HCEC 1CT (cell line): Measurements from ENCODE around the gene INHBA.

Source experiments
- DNase-seq: peaks from one replicate; pipeline ENCODE4 v3.0.0-alpha.2; 2017

The INHBA gene

DNA sequence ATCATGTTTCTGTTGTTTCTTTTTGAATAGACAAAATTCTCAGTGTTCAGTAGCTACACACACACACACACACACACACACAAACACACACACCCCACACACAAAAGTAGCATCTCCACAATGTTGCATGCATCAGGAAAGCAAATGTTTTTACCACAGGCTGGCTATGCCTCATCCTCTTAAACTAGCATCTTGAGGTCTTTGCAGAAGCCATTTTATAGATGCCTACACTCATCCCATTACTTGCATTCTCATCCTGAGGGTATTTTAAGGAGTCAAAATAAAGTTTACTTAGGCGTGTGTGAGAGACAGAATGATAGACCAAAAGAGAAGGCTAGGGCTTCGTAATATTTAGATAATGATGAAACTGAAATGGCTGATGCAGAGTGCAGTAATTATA lies 7.9 kb upstream of the INHBA start:
- no peak for DNase-seq

DNA sequence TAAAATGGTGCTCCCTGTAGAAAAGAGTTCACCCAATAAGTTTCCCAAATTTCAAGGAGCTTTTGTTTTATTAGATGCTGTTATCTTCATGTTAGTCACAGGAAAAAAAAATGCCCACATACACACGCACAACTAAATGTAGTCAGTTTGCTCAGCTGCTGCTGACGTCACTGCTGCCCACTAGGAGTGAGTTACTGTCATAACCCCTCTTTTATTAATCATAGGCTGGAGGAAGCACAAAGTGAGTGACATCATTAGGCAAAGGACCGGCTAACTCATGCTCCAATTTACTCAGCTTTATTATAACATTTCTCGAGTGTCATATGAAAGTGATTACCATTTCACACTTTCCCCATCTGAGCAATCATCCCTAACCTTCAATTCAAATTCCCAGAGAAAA lies 6.7 kb upstream of the INHBA start:
- DNase-seq, result peak; percentile 85

- peak; percentile 66 for DNase-seq
These were observed 5.9 kb upstream of the INHBA start for GRCh38 chr7:41708581-41709358.

DNA sequence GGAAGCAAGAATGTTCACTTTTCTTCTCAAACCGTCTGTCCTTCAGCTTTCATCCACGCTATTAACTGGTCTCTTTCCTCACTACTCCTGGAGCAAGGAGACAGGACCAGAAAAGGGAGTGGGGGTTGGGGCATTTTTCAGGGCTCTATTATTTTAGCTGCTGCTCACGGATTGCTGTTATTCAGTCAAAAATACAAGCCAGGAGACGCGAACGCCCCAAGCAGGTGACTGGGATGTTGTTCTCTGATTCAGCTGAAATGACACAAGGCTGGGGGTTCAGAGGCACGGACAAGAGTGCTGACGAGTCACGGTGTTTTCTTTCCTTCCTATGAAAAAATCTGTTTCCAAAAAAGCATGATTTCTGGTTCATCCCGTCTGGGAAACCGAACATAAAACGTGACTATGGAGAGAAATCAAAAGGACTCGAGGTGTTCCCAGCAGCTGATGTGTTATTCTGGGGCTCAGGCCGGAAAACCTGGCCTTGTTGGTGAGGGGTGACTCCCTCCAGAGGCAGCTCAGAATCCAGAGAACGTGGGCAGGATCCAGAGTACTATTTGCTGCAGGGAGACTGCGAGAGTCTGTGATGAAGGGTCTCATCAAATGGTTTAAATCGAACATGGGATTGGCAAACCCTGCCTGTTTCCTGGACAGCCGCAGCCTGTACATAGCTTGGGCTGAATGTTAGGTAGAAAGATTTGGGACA lies 3.5 kb upstream of the INHBA start:
- no peak for DNase-seq

DNA sequence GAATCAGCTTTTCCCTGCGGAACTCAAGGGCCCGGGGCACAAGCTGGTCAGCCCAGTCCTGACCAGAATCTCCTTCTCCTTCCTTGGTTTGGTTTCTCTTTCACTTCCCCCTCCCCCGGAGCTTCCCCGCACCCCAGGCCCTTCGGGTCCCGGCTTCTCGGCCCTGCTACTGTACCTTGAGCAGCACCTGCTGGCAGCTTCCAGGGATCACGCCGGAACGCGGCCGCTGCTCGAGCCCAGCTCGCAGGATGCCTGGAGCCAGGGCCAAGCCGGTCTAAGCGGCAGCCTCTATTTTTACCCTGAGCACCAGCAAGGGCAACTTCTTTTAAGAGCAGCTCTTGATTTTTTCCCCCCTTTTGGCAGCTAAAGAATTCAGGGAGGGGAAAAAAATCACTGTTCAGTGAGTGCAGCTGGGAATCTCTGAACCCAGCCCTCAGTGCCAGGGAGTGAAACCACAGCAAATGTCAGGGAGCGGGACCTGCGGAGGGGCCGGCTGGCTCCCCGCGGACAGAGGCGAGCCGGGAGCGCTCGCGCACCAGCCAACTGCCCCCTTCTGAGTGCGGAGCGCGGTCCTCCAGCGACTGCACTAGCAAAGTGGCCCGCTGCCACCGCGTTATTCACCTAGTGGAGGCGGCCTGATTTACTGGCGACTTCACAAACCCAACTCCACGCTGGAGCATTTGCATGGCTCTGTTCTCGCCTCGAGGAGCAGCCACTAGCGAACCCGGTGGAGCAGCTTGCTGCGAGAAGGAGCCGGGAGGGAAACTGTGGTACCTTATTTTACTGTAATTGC lies 2.4 kb upstream of the INHBA start:
- peak; percentile 92 for DNase-seq

GRCh38 chr7:41701068-41701941 lies 1.6 kb downstream of the INHBA start:
- DNase-seq, result no peak

GRCh38 chr7:41700044-41700471 lies 2.8 kb downstream of the INHBA start:
- no peak for DNase-seq

DNA sequence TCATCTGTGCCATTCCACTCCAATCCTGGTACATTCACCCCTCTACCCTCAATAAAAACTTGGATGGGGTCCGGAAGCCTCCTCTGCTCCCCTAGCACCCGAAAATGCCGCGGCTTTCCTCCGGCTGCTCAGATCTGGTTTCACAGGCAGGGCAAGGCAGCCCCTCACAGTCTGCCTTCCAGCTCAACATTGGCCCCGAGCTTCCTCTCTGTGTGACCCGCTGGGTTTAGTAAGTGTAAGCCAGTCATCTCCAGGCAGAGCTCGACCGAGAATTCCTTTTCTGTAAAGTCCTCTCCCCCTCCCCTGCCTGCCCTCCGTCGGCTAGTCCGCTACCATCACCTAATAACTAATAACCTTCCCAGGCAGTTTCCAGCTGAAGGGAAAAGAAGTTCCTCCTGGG lies 3.4 kb downstream of the INHBA start:
- no peak for DNase-seq

DNA sequence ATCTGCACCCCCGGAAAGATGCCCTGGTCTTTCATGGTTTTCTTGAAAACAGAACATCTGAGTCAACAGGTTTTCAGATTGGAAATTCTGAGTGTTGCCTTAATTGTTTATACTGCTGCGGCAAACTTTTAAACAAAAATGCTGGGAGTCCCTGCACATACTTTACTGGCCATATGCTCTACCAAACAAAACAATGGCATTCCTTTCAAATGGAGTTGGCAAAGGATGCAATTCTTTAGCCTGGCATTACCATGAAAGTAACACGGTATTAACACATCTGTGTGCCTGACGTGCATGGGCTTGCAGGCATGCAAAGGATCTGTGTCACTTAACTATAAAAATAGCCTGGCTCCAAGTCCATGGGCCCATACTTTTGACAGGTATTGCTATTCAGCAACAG lies 4.2 kb downstream of the INHBA start:
- peak; percentile 67 for DNase-seq

DNA sequence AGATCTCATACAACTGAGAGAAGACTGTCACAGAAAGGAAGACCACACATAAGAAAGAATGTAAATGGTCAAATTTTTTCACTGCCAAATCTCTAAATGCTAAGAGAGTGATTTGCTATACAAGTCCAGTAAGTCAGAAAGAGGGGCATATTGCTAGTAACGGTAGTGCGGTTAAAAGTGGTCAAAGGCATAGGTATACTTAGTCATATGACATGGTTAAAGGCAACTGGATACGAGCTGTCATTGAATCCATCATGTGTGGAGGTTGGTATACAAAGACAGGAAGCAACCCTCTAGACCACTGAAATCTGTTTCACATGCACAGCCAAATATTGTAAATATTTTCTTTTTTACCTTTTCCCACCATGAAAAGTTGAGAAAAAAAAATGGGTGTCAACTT lies 4.8 kb downstream of the INHBA start:
- DNase-seq, result no peak

GRCh38 chr7:41696323-41696916 lies 6.5 kb downstream of the INHBA start:
- peak; percentile 92 for DNase-seq

GRCh38 chr7:41695661-41696322 lies 7.1 kb downstream of the INHBA start:
- no peak for DNase-seq

GRCh38 chr7:41694495-41694894 lies 8.4 kb downstream of the INHBA start:
- DNase-seq, result no peak

- peak; percentile 58 for DNase-seq
These were observed 9.5 kb downstream of the INHBA start for GRCh38 chr7:41693150-41693997.

DNA sequence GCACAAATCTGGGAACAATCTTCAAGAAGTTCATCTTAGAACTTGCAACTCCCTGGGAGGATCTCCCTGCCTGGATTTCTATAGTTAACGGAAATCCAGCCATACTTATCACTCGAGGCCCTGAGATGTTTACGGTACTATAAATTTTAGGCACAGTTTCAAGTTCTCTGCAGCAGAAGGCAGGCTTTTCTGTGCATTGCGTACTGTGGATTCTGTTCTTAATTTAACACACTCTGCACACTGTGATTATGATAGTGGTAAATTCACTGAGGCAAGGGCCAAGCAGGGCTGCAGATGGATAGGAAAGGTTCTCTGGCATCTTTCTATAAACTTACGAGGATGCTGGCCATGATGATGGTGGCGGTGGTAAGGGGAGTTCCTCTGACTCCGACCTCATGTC lies 10.6 kb downstream of the INHBA start:
- no peak for DNase-seq

GRCh38 chr7:41691286-41692190 lies 11.4 kb downstream of the INHBA start:
- no peak for DNase-seq

DNA sequence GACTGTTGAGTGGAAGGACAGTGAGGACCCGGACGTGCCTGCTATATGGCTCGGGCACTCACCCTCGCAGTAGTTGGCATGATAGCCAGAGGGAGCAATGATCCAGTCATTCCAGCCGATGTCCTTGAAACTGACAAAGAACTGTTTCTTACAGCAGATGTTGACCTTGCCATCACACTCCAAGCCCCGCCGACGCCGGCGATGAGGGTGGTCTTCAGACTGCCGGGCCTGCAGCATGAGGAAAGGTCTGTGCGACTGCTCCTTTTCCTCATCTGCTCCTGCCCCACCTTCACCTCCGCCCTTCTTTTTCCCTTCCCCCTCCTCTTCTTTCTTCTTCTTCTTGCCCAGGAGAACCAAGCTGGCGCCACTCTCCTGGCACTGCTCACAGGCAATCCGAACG lies 13.1 kb downstream of the INHBA start:
- no peak for DNase-seq

DNA sequence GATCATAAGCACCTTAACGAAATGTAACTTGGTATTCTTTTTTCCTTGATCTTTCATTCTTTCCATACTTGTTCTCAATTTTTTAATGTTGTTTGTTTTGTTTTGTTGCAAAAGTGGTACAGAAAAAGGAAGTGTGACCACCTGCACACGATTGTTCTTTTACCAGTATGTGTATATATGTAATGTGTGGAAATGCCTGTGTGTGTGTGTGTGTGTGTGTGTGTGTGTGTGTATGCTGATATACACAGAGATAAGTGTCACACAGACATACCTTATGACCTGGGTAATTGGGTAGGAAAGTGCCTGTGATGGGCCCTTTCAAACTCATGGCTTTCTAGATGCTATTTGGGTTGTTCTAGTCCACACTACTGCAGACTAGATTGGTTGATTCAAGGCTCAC lies 14.0 kb downstream of the INHBA start:
- DNase-seq, result no peak

DNA sequence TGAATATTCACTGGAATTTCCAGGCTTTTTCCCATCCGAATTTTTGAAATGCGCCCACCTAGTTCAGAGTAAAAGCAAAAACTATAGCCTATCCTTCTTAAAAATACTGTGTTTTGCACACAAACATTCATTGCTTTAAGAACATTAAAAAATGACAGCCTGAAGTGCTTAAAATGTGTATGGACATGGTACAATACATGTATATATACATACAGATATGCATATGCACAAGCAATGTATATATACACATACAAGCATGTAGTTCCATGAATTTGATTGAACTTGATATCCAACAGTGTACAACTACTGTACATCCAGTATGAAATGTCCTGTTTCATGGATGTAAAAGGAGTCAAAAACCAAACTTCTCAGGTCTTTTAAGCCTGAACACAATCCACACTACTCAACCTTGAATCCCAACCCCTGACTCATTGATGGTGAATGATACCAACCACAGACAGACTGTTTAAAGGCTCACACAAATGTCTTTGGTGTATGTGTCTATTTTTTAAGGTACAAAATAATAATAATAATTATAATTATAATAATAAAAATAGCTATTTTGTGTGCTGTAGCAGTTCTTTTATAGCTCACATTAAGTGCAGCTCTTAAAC lies 14.8 kb downstream of the INHBA start:
- DNase-seq, result no peak
